BJ (cell line): ENCODE data around the gene ZNF385C. TPM values are rescaled to one million over a fixed set of nuclear protein-coding genes. Genes with fewer than 3 reads are reported as not detected.
"Not testable (repeated sequence)": the region's sequence is repeated elsewhere in the genome, so short reads cannot be mapped to it uniquely, and the experiment has no call there.

Source experiments
- CTCF ChIA-PET: fragments of 350-600 bp; formaldehyde crosslinking; extraction: SDS; loops from one replicate; lab custom pipeline; 2021; ENCODE audit warnings: antibody characterized with exemption, inconsistent platforms; lab: Yijun Ruan, JAX
- POLR2A ChIA-PET: fragments of 300-600 bp; sonication (Branson Sonifier 250); formaldehyde crosslinking; extraction: SDS; loops from one replicate; lab custom pipeline; 2021; ENCODE audit warnings: antibody characterized with exemption; lab: Charles Lee
- DNase-seq: peaks from one replicate; pipeline ENCODE4 v3.0.0-alpha.2; 2011; ENCODE audit warnings: low read depth
- H3K27me3 ChIP-seq: 2 replicates; pipeline ENCODE4 v1.6.0; 2011; ENCODE audit warnings: low read length; ENCODE audit not compliant: control insufficient read depth, insufficient read depth
- H3K36me3 ChIP-seq: 2 replicates; pipeline ENCODE4 v1.5.1; 2011; ENCODE audit warnings: low read length; ENCODE audit not compliant: control insufficient read depth, insufficient read depth
- H3K4me3 ChIP-seq: 2 replicates; pipeline ENCODE4 v1.5.1; 2011; ENCODE audit warnings: low read depth, mild to moderate bottlenecking, control low read depth, low read length
- polyA plus RNA-seq: library from polyadenylated mRNA; depleted of rRNA; stranded (reverse); fragments of >200 nt; gene quantifications from 2 replicates; pipeline ENCODE4 v1.2.3, GENCODE V29; 2011
- TF ChIP-seq, protein P1 (sequence below): IDR thresholded peaks from 2 replicates; pipeline ENCODE4 v1.5.1; 2011; ENCODE audit warnings: low read depth, mild to moderate bottlenecking, control low read depth, inconsistent platforms, low read length, moderate library complexity; ENCODE audit not compliant: insufficient read depth

ZNF385C gene
- polyA plus RNA-seq, 1 experiment = not detected

GRCh38 chr17:42025936-42026335 is 72.3 kb downstream of the ZNF385C start:
- H3K4me3 ChIP-seq = no peak overlapping the region
- no peaks in the 10 kb centered on the region for H3K27me3 ChIP-seq
- ChIA-PET POLR2A (no interaction called here), CTCF (interaction anchor here (0.6 to 9.3 kb wide), 16 partner anchors 8 to 175 kb away, joined by 3 to 61 read pairs (median 7); partner anchors contain the start of genes CNP, DHX58, DNAJC7 and KAT2A)
- peaks cover 14% of the 10 kb centered on the region for H3K36me3 ChIP-seq
- TF ChIP-seq, protein P1, sequence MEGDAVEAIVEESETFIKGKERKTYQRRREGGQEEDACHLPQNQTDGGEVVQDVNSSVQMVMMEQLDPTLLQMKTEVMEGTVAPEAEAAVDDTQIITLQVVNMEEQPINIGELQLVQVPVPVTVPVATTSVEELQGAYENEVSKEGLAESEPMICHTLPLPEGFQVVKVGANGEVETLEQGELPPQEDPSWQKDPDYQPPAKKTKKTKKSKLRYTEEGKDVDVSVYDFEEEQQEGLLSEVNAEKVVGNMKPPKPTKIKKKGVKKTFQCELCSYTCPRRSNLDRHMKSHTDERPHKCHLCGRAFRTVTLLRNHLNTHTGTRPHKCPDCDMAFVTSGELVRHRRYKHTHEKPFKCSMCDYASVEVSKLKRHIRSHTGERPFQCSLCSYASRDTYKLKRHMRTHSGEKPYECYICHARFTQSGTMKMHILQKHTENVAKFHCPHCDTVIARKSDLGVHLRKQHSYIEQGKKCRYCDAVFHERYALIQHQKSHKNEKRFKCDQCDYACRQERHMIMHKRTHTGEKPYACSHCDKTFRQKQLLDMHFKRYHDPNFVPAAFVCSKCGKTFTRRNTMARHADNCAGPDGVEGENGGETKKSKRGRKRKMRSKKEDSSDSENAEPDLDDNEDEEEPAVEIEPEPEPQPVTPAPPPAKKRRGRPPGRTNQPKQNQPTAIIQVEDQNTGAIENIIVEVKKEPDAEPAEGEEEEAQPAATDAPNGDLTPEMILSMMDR = no peak
- DNase-seq = no peak

GRCh38 chr17:42025191-42025579 is 73.1 kb downstream of the ZNF385C start:
- Histone ChIP-seq H3K36me3 (peaks cover 14% of the 10 kb centered on the region), H3K4me3 (no peak overlapping the region), H3K27me3 (no peaks in the 10 kb centered on the region)
- no peak for DNase-seq
- POLR2A ChIA-PET = interaction anchor here (0.6 kb wide), 1 partner anchor 59 kb away, joined by 3 read pairs; the partner anchor contains the start of gene CNP
- CTCF ChIA-PET = interaction anchor here (0.6 to 9.3 kb wide), 22 partner anchors 8 to 502 kb away, joined by 3 to 61 read pairs (median 7); partner anchors contain the start of genes DHX58, DNAJC7 and KAT2A
- TF ChIP-seq, protein P1 = no peak

- Histone ChIP-seq H3K4me3 (no peak overlapping the region), H3K27me3 (no peaks in the 10 kb centered on the region), H3K36me3 (peaks cover 14% of the 10 kb centered on the region)
- CTCF ChIA-PET = interaction anchor here (1.1 to 9.3 kb wide), 6 partner anchors 12 to 503 kb away, joined by 3 to 61 read pairs (median 6); partner anchors contain the start of gene KAT2A
- TF ChIP-seq, protein P1 = no peak
- no peak for DNase-seq
- POLR2A ChIA-PET = interaction anchor here (0.5 kb wide), 1 partner anchor 213 kb away, joined by 5 read pairs; no protein-coding TSS in a partner anchor
Measured at GRCh38 chr17:42023524-42024349, 74.5 kb downstream of the ZNF385C start.

GRCh38 chr17:42020845-42021244 is 77.4 kb downstream of the ZNF385C start:
- H3K27me3 ChIP-seq, POLR2A ChIA-PET, DNase-seq: not testable (repeated sequence)
- CTCF ChIA-PET = interaction anchor here (0.9 to 9.3 kb wide), 8 partner anchors 12 to 98 kb away, joined by 3 to 61 read pairs (median 5); partner anchors contain the start of genes CNP and KAT2A
- H3K36me3 ChIP-seq = peaks cover 14% of the 10 kb centered on the region
- peak overlapping the region; percentile 76 for H3K4me3 ChIP-seq

DNA sequence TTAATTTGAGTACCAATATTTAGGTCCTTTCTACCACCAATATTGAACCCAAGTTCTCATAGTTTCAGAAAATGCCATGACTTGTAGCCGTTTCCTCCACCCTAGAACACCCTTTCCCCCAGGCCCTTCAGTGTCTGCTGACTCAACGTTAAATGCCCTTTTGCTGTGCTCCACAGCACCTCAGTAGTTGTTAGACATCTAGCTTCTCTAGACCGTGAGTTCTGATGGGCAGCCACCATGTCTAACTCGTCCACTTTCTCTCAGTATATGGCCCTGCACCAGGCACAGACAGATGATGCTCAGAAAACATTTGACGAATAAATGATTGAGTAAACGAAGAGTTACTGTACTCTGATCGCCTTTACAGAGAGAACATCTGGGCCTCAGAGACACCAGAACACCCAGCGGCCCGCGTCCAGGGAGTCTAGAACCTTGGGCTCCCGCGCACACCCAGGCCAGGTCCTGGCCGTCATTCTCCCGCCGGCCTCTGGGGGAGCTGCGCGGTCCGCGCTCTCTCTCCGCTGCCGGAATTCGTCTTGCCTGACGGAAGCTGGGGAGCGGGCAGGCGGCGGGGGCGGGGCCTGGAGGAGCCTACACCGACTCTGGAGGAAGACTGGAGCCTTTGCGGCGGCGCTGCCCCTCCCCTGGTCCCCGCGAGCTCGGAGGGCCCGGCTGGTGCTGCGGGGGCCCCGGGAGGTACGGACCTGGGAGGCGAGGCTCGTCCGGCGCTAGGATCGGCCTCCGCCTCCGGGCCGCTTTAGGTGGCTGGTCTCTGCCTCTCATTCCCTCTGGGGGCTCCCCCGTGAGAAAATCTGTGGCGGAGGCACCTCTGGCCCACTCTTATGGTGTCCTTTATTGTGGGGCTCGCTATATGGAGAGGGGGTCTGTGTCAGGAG is 78.5 kb downstream of the ZNF385C start, which contains the start of gene NKIRAS2:
Gene NKIRAS2, plus strand, starts transcription at position 582 of the 896 bp plus-strand sequence. CDS start 1,488 bp downstream, outside the sequence.
- TF ChIP-seq, protein P1 = peak; percentile 92
- H3K27me3 ChIP-seq = no peaks in the 10 kb centered on the region
- H3K4me3 ChIP-seq = peak within 1 kb of the TSS; percentile 76
- DNase-seq = peak; percentile 34
- POLR2A ChIA-PET = no interaction called here
- CTCF ChIA-PET = interaction anchor here (0.6 to 9.3 kb wide), 20 partner anchors 8 to 168 kb away, joined by 3 to 61 read pairs (median 4); partner anchors contain the start of genes CNP and KAT2A
- H3K36me3 ChIP-seq = peaks cover 14% of the 10 kb centered on the region
